OCI-LY1 (cell line): Measurements from ENCODE around the gene RTL3.

Experiments
- H2AFZ ChIP-seq: fragments of 200-600 bp; sonication (generic), shearing (Covaris generic); 2 replicates; pipeline ENCODE4 v1.6.0; 2014; ENCODE audit warnings: antibody characterized with exemption, mild to moderate bottlenecking, low read length
- H3F3A ChIP-seq: fragments of 200-600 bp; sonication (generic), shearing (Covaris generic); 2 replicates; pipeline ENCODE4 v1.6.0; 2014; ENCODE audit warnings: mild to moderate bottlenecking, antibody characterized with exemption, low read length, moderate library complexity; ENCODE audit not compliant: insufficient read depth
- H3K27ac ChIP-seq: fragments of 200-600 bp; sonication (generic); 2 replicates; pipeline ENCODE4 v1.5.1; 2014; ENCODE audit warnings: low read length, mixed run types, mild to moderate bottlenecking, low read depth; ENCODE audit not compliant: poor library complexity, severe bottlenecking
- H3K27me3 ChIP-seq: fragments of 200-600 bp; sonication (generic); 2 replicates; pipeline ENCODE4 v1.6.0; 2014; ENCODE audit warnings: antibody characterized with exemption, mild to moderate bottlenecking, low read length, moderate library complexity; ENCODE audit not compliant: insufficient read depth
- H3K36me3 ChIP-seq: fragments of 200-600 bp; sonication (generic); 2 replicates; pipeline ENCODE4 v1.6.1; 2014; ENCODE audit warnings: mild to moderate bottlenecking, antibody characterized with exemption, low read length, moderate library complexity, mixed read lengths; ENCODE audit not compliant: insufficient read depth
- H3K4me1 ChIP-seq: fragments of 200-600 bp; sonication (generic); 2 replicates; pipeline ENCODE4 v1.5.1; 2014; ENCODE audit warnings: mild to moderate bottlenecking, low read length, moderate library complexity; ENCODE audit not compliant: insufficient read depth, severe bottlenecking
- H3K4me2 ChIP-seq: fragments of 200-600 bp; sonication (generic), shearing (Covaris generic); 2 replicates; pipeline ENCODE4 v1.6.1; 2014; ENCODE audit warnings: low read length
- H3K4me3 ChIP-seq: fragments of 200-600 bp; sonication (generic); 2 replicates; pipeline ENCODE4 v1.5.1; 2014; ENCODE audit warnings: low read length, low read depth, mild to moderate bottlenecking, mixed read lengths; ENCODE audit not compliant: poor library complexity, severe bottlenecking
- H3K79me2 ChIP-seq: fragments of 200-600 bp; shearing (Covaris generic); 2 replicates; pipeline ENCODE4 v1.6.1; 2016; ENCODE audit warnings: mixed run types, low read length, mixed read lengths; ENCODE audit not compliant: insufficient read depth
- H3K9ac ChIP-seq: fragments of 200-600 bp; sonication (generic), shearing (Covaris generic); 2 replicates; pipeline ENCODE4 v1.6.1; 2014; ENCODE audit warnings: mild to moderate bottlenecking, low read length, mixed read lengths
- H3K9me2 ChIP-seq: fragments of 200-600 bp; sonication (generic), shearing (Covaris generic); 2 replicates; pipeline ENCODE4 v1.6.1; 2014; ENCODE audit warnings: low read depth, mild to moderate bottlenecking, low read length, mixed read lengths
- H3K9me3 ChIP-seq: fragments of 200-600 bp; shearing (Covaris generic); 2 replicates; pipeline ENCODE4 v1.6.1; 2014; ENCODE audit warnings: low read length, mixed read lengths
- H4K20me1 ChIP-seq: fragments of 200-600 bp; sonication (generic), shearing (Covaris generic); 2 replicates; pipeline ENCODE4 v1.6.0; 2016; ENCODE audit warnings: mild to moderate bottlenecking, low read length; ENCODE audit not compliant: insufficient read depth
- EZH2 ChIP-seq: fragments of 200-600 bp; sonication (generic), shearing (Covaris generic); IDR thresholded peaks from 2 replicates; pipeline ENCODE4 v1.8.0; 2017; ENCODE audit warnings: borderline replicate concordance, mixed run types, mild to moderate bottlenecking, antibody characterized with exemption, low read length, moderate library complexity, mixed read lengths
- TF ChIP-seq, protein P1 (sequence below): fragments of 200-600 bp; sonication (generic), shearing (Covaris generic); IDR thresholded peaks from 2 replicates; pipeline ENCODE4 v1.5.1; 2017; ENCODE audit warnings: mild to moderate bottlenecking, antibody characterized with exemption, low read length, moderate library complexity, mixed read lengths

RTL3 gene

DNA sequence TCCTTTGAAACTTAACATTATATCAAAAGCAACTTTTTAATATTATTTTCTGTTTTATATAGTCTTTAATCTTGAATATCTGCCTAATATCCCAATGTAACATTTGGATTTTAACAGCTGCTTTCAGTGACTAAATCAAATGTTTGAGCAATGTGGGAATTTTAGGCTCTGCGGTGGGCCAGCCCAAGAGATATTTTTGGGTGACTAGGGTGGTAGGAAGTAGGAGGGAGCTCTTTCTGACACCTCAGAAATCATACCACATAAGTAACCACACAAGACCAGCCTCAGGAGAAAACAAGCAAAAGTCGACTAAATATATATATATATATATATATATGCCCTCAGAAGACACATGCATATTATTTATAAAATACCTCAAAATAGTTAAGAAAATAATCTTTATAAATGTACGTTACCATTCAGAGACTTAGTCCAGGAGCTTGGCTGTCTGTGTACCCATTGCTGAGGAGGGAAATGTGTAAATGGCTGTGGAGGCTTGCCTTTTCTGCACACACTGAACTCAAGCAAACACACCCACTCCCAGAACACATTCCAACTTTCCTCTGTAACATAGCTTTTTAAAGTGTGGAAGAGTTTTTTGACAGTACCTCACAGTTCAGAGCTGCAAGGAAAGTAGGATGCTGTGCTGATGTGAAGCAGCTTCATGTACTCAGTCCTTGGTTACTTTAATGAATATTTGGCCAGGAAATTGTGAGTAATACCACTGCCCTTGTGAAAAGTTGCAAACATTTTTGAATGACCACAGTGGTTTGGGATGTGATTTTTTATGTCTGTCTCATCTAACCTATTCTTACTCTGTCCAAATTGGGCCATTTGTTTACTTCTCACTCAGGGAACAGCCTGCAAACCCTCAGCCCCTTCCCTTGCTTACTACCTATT lies at the start of gene RTL3:
RTL3 (minus strand) TSS at position 484 of the 900 bp plus-strand sequence. CDS start 908 bp downstream, outside the sequence.
- H3K9ac ChIP-seq, result no peak within 1 kb of the TSS
- H3K4me3 ChIP-seq, result no peak within 1 kb of the TSS
- no peak for TF ChIP-seq EZH2
- TF ChIP-seq, protein P1, sequence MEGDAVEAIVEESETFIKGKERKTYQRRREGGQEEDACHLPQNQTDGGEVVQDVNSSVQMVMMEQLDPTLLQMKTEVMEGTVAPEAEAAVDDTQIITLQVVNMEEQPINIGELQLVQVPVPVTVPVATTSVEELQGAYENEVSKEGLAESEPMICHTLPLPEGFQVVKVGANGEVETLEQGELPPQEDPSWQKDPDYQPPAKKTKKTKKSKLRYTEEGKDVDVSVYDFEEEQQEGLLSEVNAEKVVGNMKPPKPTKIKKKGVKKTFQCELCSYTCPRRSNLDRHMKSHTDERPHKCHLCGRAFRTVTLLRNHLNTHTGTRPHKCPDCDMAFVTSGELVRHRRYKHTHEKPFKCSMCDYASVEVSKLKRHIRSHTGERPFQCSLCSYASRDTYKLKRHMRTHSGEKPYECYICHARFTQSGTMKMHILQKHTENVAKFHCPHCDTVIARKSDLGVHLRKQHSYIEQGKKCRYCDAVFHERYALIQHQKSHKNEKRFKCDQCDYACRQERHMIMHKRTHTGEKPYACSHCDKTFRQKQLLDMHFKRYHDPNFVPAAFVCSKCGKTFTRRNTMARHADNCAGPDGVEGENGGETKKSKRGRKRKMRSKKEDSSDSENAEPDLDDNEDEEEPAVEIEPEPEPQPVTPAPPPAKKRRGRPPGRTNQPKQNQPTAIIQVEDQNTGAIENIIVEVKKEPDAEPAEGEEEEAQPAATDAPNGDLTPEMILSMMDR, result no peak
- no peak within 1 kb of the TSS for H3K27ac ChIP-seq
- no peaks in the 10 kb centered on the region for H3K27me3 ChIP-seq
- no peaks in the 10 kb centered on the region for H3K9me2 ChIP-seq
- H3K79me2 ChIP-seq, result no peaks in the 10 kb centered on the region
- H3F3A ChIP-seq, result no peaks in the 10 kb centered on the region
- H3K36me3 ChIP-seq, result no peaks in the 10 kb centered on the region
- H4K20me1 ChIP-seq, result no peaks in the 10 kb centered on the region
- H3K4me2 ChIP-seq, result no peak within 1 kb of the TSS
- H2AFZ ChIP-seq, result no peak within 1 kb of the TSS
- H3K9me3 ChIP-seq, result no peaks in the 10 kb centered on the region
- H3K4me1 ChIP-seq, result peaks cover 38% of the 10 kb centered on the region

GRCh38 chrX:78708816-78709215 lies 49.7 kb upstream of the RTL3 start:
- Histone ChIP-seq H3F3A (no peaks in the 10 kb centered on the region), H3K4me1 (peaks cover 17% of the 10 kb centered on the region), H3K36me3 (no peaks in the 10 kb centered on the region), H3K4me3 (no peak overlapping the region), H3K9ac (no peak overlapping the region), H3K4me2 (no peak overlapping the region), H2AFZ (no peak overlapping the region), H3K9me2 (no peaks in the 10 kb centered on the region), H3K27ac (no peak overlapping the region), H3K9me3 (no peaks in the 10 kb centered on the region), H3K27me3 (no peaks in the 10 kb centered on the region), H3K79me2 (no peaks in the 10 kb centered on the region), H4K20me1 (no peaks in the 10 kb centered on the region)
- TF ChIP-seq, protein P1, result no peak
- no peak for TF ChIP-seq EZH2

DNA sequence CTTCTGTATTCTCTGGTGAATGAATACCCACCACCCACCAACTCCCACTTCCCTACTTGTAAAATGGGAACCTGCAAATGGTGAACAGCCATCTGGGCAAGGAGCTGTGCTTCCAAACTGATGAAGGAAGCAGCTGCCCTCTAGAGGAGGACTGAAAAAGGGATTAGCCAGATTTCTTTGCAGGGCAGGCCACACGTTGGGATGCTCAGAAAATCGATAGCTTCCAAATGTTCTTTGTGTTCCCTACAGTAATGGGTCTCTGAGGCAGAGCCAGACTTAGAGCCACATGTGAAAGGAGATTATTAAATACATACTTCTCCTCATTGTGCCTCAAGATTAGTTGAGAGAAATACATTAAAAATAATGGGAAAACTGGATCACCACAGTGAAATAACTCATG lies 49.1 kb upstream of the RTL3 start:
- Histone ChIP-seq H3K9me3 (no peaks in the 10 kb centered on the region), H2AFZ (no peak overlapping the region), H3K9me2 (no peaks in the 10 kb centered on the region), H3K4me3 (no peak overlapping the region), H3K79me2 (no peaks in the 10 kb centered on the region), H3K36me3 (no peaks in the 10 kb centered on the region), H3K27ac (no peak overlapping the region), H3K4me1 (peaks cover 17% of the 10 kb centered on the region), H3K4me2 (no peak overlapping the region), H4K20me1 (no peaks in the 10 kb centered on the region), H3K27me3 (no peaks in the 10 kb centered on the region), H3K9ac (no peak overlapping the region), H3F3A (no peaks in the 10 kb centered on the region)
- no peak for TF ChIP-seq EZH2
- TF ChIP-seq, protein P1, result peak; percentile 41; the same call in 1 of the 2 replicates
